ENCODE measurements around the gene GAREM1. TPM values are rescaled to one million over a fixed set of nuclear protein-coding genes. Genes with fewer than 3 reads are reported as not detected.

Gene GAREM1
- total RNA-seq, 1 experiment from 2014 or later, result 7.0 TPM

DNA sequence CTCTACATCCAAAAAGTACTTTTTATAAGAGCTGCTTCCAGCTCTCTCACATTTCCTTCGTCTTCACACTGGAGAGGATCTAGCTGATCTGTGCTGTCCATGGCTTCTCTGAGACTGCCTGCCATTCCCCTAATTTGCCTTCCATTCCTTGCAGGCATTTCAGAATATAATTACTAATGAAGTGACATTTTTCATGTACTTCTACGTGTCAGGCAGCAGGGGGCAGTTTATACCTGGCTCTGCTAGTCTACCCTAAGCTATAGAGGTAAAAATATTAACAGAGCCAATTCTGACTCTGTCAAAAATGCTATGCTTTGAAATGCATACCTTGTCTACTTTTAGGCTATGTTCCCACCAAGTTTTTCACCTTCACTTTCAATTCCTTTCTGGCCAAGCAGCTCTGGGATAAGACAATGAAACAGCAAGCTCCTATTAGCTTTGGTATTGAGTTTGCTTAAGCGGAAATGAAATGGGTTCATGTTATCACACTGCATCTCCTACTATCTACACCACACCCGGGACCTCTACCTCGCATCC lies 198.9 kb downstream of the GAREM1 start:
- CTCF ChIA-PET, result interaction anchor here (0.5 to 4.1 kb wide), 38 partner anchors 9 to 930 kb away, joined by 3 to 40 read pairs (median 4); partner anchors contain the start of gene GAREM1
- H3K27ac Mint-ChIP-seq, result peak overlapping the region; percentile 10; the same call in 1 of the 2 replicates

GRCh38 chr18:32270341-32270740 lies 200.3 kb downstream of the GAREM1 start:
- DNase-seq (ENCODE audit: low spot score) (no peak), ATAC-seq (no peak)
- POLR2A ChIA-PET, result no interaction called here
- TF ChIP-seq, protein P1, sequence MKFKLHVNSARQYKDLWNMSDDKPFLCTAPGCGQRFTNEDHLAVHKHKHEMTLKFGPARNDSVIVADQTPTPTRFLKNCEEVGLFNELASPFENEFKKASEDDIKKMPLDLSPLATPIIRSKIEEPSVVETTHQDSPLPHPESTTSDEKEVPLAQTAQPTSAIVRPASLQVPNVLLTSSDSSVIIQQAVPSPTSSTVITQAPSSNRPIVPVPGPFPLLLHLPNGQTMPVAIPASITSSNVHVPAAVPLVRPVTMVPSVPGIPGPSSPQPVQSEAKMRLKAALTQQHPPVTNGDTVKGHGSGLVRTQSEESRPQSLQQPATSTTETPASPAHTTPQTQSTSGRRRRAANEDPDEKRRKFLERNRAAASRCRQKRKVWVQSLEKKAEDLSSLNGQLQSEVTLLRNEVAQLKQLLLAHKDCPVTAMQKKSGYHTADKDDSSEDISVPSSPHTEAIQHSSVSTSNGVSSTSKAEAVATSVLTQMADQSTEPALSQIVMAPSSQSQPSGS (CRISPR knock-in tag; IDR thresholded peaks at IDR 0.05; ENCODE audit: borderline replicate concordance, low read depth), result no peak
- TF ChIP-seq, protein P2, sequence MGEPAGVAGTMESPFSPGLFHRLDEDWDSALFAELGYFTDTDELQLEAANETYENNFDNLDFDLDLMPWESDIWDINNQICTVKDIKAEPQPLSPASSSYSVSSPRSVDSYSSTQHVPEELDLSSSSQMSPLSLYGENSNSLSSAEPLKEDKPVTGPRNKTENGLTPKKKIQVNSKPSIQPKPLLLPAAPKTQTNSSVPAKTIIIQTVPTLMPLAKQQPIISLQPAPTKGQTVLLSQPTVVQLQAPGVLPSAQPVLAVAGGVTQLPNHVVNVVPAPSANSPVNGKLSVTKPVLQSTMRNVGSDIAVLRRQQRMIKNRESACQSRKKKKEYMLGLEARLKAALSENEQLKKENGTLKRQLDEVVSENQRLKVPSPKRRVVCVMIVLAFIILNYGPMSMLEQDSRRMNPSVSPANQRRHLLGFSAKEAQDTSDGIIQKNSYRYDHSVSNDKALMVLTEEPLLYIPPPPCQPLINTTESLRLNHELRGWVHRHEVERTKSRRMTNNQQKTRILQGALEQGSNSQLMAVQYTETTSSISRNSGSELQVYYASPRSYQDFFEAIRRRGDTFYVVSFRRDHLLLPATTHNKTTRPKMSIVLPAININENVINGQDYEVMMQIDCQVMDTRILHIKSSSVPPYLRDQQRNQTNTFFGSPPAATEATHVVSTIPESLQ (CRISPR knock-in tag; IDR thresholded peaks at IDR 0.05), result no peak
- no peak for TF ChIP-seq PRRX2 (CRISPR knock-in tag; IDR thresholded peaks at IDR 0.05)
- no peak for TF ChIP-seq ZNF416 (CRISPR knock-in tag; IDR thresholded peaks at IDR 0.05)
- TF ChIP-seq, protein P3, sequence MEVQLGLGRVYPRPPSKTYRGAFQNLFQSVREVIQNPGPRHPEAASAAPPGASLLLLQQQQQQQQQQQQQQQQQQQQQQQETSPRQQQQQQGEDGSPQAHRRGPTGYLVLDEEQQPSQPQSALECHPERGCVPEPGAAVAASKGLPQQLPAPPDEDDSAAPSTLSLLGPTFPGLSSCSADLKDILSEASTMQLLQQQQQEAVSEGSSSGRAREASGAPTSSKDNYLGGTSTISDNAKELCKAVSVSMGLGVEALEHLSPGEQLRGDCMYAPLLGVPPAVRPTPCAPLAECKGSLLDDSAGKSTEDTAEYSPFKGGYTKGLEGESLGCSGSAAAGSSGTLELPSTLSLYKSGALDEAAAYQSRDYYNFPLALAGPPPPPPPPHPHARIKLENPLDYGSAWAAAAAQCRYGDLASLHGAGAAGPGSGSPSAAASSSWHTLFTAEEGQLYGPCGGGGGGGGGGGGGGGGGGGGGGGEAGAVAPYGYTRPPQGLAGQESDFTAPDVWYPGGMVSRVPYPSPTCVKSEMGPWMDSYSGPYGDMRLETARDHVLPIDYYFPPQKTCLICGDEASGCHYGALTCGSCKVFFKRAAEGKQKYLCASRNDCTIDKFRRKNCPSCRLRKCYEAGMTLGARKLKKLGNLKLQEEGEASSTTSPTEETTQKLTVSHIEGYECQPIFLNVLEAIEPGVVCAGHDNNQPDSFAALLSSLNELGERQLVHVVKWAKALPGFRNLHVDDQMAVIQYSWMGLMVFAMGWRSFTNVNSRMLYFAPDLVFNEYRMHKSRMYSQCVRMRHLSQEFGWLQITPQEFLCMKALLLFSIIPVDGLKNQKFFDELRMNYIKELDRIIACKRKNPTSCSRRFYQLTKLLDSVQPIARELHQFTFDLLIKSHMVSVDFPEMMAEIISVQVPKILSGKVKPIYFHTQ (CRISPR knock-in tag; IDR thresholded peaks at IDR 0.05), result no peak
- TF ChIP-seq GRHL2 (CRISPR knock-in tag; IDR thresholded peaks at IDR 0.05; ENCODE audit: insufficient replicate concordance, severe bottlenecking), result no peak
- no peak for TF ChIP-seq RELA (CRISPR knock-in tag; IDR thresholded peaks at IDR 0.05; ENCODE audit: borderline replicate concordance)
- TF ChIP-seq TEAD1 (CRISPR knock-in tag; IDR thresholded peaks at IDR 0.05), result no peak
- no peak for TF ChIP-seq NR1H2 (CRISPR knock-in tag; IDR thresholded peaks at IDR 0.05)
- no peak for TF ChIP-seq CREM (CRISPR knock-in tag; IDR thresholded peaks at IDR 0.05)
- TF ChIP-seq TCF7 (CRISPR knock-in tag; IDR thresholded peaks at IDR 0.05; ENCODE audit: low read depth), result no peak
- TF ChIP-seq E2F5 (CRISPR knock-in tag; IDR thresholded peaks at IDR 0.05), result no peak
- Mint-ChIP-seq H3K36me3 (0 out of 2 replicates have a peak, but pooled peaks cover 5% of the 10 kb centered on the region), H3K27ac (peak overlapping the region; percentile 40; the same call in 1 of the 2 replicates), H3K9me3 (no peaks in the 10 kb centered on the region), H3K27me3 (ENCODE audit: low read depth) (no peaks in the 10 kb centered on the region), H3K4me1 (peaks cover 19% of the 10 kb centered on the region), H3K4me3 (no peak overlapping the region)
- CTCF ChIA-PET, result interaction anchor here (0.7 to 4.1 kb wide), 6 partner anchors 10 to 282 kb away, joined by 3 to 40 read pairs (median 4); partner anchors contain the start of gene GAREM1

More for the DNA sequence above, 198.9 kb downstream of the GAREM1 start:
- ATAC-seq (peak; percentile 88), DNase-seq (ENCODE audit: low spot score) (peak; percentile 31)
- no peaks in the 10 kb centered on the region for H3K9me3 Mint-ChIP-seq
- TF ChIP-seq ZNF121 (CRISPR knock-in tag; IDR thresholded peaks at IDR 0.05) (peak; percentile 98), GTF2I (CRISPR knock-in tag; conservative IDR thresholded peaks at IDR 0.05) (peak; percentile 60; the same call in 1 of the 2 replicates)
- TF ChIP-seq, protein P4, sequence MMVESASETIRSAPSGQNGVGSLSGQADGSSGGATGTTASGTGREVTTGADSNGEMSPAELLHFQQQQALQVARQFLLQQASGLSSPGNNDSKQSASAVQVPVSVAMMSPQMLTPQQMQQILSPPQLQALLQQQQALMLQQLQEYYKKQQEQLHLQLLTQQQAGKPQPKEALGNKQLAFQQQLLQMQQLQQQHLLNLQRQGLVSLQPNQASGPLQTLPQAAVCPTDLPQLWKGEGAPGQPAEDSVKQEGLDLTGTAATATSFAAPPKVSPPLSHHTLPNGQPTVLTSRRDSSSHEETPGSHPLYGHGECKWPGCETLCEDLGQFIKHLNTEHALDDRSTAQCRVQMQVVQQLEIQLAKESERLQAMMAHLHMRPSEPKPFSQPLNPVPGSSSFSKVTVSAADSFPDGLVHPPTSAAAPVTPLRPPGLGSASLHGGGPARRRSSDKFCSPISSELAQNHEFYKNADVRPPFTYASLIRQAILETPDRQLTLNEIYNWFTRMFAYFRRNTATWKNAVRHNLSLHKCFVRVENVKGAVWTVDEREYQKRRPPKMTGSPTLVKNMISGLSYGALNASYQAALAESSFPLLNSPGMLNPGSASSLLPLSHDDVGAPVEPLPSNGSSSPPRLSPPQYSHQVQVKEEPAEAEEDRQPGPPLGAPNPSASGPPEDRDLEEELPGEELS (CRISPR knock-in tag; IDR thresholded peaks at IDR 0.05), result no peak
- peaks cover 19% of the 10 kb centered on the region for H3K4me1 Mint-ChIP-seq
- no peak overlapping the region for H3K4me3 Mint-ChIP-seq
- H3K27me3 Mint-ChIP-seq (ENCODE audit: low read depth), result no peaks in the 10 kb centered on the region
- 0 out of 2 replicates have a peak, but pooled peaks cover 5% of the 10 kb centered on the region for H3K36me3 Mint-ChIP-seq
- POLR2A ChIA-PET, result interaction anchor here (0.8 to 1.2 kb wide), 2 partner anchors 199 to 275 kb away, joined by 3 to 7 read pairs; partner anchors contain the start of gene GAREM1
